GM23248 (cell line): ENCODE data around the gene OR4X2.

Experiments
- EZH2 ChIP-seq: fragments of 200-600 bp; sonication (generic); IDR thresholded peaks from 2 replicates; pipeline ENCODE4 v1.6.1; 2018; ENCODE audit warnings: antibody characterized with exemption, mild to moderate bottlenecking; ENCODE audit not compliant: insufficient read depth, poor library complexity, severe bottlenecking
- EZH2phosphoT487 ChIP-seq: fragments of 200-600 bp; sonication (generic); IDR thresholded peaks from 2 replicates; pipeline ENCODE4 v1.6.1; 2018; ENCODE audit warnings: antibody characterized with exemption, moderate library complexity, mild to moderate bottlenecking, low read depth; ENCODE audit not compliant: insufficient read depth

- TF ChIP-seq EZH2: no peak
- TF ChIP-seq EZH2phosphoT487: no peak
These were observed 18.6 kb downstream of the OR4X2 start, which contains the start of gene OR4X1 for GRCh38 chr11:48263423-48263911.
